OCI-M2 (cell line): ENCODE results near the gene ZNF513.
A peak's percentile ranks its signal among the peaks of the same experiment; 100 is the strongest.
"Not testable (repeated sequence)": the region's sequence is repeated elsewhere in the genome, so short reads cannot be mapped to it uniquely, and the experiment has no call there.

ENCODE experiments used
- DNase-seq: peaks from one replicate; lab custom pipeline; 2025; ENCODE audit not compliant: unreplicated experiment; lab: John Stamatoyannopoulos, UW

Gene ZNF513, protein sequence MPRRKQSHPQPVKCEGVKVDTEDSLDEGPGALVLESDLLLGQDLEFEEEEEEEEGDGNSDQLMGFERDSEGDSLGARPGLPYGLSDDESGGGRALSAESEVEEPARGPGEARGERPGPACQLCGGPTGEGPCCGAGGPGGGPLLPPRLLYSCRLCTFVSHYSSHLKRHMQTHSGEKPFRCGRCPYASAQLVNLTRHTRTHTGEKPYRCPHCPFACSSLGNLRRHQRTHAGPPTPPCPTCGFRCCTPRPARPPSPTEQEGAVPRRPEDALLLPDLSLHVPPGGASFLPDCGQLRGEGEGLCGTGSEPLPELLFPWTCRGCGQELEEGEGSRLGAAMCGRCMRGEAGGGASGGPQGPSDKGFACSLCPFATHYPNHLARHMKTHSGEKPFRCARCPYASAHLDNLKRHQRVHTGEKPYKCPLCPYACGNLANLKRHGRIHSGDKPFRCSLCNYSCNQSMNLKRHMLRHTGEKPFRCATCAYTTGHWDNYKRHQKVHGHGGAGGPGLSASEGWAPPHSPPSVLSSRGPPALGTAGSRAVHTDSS

DNA sequence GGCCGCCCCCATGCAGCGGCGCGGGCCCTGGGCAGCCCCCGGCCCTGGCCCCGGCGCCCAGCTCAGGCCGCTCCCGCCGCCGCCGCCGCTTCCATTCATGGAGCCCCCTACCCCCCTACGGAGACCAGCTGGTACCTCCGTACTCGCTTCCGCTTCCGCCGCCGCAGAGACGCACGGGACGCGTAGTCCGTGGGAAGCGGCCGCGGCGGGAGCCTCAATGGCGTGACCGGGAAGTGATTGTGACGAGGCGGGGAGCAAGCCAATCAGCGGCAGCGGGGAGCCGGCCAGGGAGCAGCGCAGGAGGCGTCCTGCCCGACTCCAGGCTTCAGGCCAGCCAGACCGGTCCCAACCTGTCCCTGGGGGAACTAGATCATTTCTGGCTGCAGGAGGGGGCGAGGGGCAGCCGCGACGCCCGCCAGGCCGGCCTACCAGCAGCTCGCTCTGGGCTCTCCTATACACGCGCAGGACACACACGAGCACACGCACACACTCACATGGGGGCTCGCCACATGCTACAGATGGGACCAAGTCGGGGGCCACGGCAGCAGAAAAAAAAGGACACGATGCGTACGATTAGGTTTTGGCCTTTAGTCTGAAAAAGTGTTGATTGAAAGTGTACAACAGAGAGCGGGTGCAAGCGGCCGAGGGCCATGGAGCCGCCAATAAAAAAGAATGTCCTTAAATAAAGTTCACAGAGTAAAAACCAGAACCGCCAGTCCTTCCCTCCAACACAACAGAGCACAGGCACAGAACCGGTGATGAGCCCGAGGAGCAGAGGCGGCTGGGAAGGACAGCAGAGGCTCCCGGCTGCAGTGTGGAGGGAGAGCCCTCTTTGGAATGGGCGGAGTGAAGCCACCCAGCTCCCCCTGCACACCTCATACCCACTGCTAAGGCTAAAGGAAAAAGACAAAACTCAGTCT lies at the start of gene ZNF513:
ZNF513 (minus strand) TSS at position 109 of the 920 bp plus-strand sequence. CDS start 208 bp downstream, outside the sequence.
- peak; percentile 30 for DNase-seq

DNA sequence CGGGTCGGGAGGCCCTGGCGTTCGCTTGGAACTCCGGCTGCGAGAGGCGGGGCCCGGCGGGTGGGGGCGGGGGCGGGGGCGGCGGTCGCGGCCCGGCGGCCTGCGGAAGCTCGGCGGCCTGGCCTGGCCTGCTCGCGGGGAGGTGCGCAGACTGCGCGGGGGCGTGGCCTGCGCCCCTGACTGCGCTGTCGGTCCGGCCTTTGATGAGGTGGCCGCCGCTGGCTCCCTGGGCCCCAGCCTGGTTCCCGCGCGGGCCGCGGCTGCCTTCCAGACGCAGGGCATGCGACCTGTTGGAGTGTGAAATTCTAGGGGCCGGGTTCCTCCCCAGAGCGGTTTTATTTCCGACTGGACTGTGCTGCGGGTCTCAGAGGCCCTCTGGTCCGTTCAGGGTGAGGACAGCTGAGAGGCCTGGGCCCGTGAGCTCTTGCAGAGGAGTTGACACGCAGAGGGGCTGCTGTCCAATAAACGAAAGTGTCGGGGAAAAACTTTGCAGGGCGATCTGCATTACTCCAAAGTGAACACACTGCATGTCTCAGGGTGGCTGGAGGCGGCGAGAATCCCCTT lies 48.5 kb upstream of the ZNF513 start:
- no peak for DNase-seq

DNA sequence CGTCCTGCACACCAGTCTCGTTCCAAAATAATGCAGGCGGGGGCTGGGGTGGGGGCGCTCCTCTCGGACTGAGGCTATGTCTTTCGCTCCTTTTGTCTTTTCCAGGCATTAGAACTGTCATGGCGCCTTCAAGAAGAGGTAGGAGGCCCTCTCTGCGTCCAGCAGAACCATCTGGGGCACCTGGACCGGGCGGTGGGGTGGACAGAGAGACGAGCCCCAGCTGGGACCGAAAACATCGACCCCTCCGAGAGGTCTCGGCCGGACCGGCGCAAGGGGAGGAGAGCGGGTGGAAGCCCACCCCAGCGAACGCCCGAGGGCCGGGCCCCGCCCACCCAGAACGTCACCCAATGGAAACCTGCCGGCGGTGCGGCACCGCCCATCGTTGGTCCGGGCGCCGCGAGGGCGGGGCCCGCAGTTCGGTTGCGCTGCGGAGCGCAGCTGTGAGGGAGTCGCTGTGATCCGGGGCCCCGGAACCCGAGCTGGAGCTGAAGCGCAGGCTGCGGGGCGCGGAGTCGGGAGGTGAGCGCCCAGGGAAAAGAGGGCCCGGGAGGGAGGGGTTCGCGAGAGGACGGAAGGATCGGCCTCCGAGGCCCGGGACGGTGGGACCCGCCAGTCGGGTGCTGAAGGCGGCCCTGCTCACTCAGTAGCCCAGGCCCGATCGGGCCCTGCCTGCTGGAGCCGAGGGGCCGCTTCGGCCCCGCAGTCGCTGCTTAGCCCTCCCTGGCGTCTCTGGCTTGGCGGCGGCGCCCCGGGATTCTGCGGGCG lies 47.9 kb upstream of the ZNF513 start, which contains the start of gene NRBP1:
NRBP1 (plus strand) TSS at position 419 of the 765 bp plus-strand sequence. CDS start 4,643 bp downstream, outside the sequence.
- DNase-seq, result peak; percentile 43

DNA sequence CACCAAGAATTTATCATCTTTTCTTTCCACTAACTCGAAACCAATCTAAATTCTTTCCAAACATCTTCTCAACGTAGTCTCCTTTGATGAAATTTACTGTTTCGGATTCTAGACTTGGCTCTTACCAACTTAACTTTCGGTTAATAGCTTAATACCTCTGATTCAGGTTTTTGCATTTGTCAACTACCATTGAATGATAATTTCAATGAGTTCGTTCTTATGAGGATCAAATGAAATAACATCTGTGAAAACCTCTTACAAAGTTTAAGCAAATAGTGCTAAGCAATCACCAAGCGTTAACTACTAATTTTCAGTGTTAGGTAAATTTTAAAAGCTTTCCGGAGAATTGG lies 47.3 kb upstream of the ZNF513 start:
- peak; percentile 65 for DNase-seq

DNA sequence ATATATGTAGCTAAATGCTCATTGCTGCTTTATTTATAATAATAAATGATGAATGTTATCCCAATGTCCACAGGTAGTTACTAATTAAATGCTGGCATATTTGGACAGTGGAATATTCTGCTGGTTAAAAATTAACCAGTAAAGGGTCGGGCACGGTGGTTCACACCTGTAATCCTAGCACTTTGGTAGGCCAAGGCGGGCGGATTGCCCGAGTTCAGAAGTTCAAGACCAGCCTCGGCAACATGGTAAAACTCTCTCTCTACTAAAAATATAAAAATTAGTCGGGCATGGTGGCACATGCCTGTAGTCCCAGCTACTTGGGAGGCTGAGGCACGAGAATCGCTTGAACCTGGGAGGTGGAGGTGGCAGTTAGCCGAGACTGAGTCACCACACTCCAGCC lies 44.5 kb upstream of the ZNF513 start:
- DNase-seq, result not testable (repeated sequence)

DNA sequence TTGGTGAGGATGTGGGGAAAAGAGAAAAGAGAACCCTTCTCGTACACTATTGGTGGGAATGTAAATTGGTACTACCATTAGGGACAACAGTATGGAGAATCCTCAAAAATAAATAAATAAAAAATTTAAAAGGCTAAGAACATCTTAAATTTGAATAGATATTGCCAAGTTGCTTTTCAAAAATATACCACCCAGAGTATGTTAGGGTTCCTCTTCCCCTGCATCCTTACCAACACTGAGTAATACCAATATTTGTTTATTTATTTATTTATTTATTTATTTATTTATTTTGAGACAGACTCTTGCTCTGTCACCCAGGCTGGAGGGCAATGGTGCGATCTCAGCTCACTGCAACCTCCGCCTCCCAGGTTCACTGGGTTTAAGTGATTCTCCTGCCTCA lies 42.4 kb upstream of the ZNF513 start:
- DNase-seq, result no peak

DNA sequence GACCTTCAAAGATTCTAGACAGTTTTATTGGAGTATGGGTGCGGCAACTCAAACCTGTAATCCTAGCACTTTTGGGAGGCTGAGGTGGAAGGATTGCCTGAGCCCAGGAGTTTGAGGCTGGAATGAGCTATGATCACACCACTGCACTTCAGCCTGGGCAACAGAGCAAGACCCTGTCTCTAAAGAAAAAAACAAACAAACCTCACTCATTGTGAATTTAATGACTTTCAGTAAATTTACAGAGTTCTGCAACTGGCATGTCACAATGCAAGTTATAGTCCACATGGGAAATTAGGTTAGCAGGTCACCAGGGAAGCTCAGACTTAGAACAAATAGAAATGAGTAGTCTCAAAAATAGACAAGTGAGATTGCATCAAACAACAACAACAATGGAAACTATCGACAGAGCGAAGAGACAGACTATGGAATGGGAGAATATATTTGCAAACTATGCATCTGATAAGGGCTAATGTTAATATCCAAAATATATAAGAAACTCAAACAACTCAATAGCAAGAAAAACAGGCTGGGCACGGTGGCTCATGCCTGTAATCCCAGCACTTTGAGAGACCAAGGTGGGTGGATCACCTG lies 41.2 kb upstream of the ZNF513 start:
- DNase-seq, result no peak

DNA sequence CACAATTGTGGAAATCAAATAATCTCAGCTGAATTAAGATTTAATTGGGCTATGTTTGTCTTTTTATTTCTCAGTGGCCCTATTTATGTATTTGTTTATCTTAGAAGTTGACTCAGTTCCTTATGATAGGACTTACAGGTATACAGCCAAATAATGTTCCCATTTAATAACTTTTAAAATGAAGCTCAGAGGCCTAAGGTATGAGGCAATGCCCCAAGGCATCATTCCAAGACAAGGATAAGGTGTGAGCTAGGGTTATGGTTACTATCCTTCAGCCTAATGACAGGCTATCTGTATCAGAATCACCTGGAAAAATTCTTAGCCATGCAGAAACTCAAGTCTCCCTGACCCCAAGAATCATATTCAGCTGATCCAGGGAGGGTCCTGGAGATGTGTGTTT lies 40.5 kb upstream of the ZNF513 start:
- DNase-seq, result no peak

DNA sequence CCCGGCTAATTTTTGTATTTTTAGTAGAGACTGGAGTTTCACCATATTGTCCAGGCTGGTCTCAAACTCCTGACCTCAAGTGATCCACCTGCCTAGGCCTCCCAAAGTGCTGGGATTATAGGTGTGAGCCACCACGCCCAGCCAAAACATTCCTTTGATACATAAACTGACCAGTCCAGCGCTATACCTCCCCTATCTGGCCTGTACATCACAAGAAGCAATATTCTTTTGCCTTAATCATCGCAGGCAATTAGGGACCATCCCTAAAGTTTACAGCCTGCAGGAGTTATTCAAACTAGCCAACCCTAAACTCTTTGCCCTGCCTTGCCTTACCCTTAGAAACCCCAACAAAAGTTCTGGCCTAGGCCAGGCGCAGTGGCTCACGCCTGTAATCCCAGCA lies 35.6 kb upstream of the ZNF513 start:
- no peak for DNase-seq

DNA sequence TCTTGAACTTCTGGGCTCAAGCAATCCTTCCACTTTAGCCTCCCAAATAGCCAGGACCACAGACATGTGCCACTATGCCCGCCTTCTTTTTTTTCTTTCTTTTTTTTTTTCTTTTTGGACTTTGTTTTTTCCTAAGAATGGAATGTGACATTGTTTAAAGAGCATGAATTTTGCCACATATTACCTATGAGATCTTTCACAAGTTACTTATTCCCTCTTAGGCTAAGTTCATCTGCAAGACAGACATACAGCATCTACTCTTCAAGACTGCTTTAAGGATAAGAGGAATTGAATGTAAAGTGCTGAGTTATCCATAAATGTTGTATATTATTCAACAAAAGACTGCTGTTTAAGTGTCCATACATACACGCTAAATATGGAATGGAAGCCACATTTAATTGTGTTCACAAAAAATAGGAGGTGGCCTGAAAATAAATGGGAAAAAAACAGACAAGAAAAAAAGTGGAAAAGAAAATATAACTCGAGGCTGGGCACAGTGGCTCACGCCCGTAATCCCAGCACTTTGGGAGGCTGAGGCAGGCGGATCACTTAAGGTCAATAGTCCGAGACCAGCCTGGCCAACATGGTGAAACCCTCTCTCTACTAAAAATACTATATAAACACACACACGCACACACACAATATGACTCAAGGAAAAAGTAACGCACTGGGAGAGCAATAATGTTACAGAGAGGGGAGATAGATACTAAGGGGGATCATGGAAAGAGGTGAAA lies 32.1 kb upstream of the ZNF513 start:
- DNase-seq, result no peak

DNA sequence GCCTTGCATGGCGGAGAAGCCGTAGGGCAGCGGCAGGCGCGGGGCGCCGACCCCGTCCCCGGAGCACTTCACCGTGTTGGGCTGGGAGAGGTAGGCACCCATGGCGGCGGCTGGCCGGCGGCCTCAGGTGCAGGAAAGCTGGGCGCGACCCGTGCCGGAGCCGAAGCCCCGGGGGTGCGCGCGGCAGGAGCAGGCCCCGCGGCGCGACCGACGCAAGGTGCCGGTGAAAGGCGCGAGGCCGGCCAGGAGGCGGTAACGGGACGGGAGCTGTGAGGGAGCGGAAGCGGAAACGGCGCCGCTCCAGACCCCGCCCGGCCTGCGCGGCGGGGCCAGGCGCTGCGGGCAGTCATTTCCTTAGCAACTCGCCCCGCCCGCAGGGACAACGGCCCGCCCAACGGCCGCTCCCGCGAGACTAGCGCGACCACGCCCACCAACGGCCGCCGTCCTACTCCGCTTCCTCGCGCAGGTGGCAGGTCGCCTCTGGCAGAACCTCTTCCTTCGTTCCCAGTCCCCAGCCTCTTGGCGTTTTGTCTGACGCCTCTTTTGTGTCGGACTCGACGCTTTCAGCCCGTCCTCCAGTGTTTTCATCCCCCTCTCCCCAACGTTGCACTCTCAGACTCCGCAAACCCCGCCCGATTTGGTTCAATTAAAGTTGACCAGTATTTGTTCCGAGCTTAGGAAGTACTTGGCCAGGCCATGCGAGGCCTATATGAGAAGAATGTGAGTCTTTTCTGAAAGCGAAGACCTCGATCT lies 29.0 kb upstream of the ZNF513 start, which contains the start of gene PPM1G:
PPM1G (minus strand) TSS at position 271 of the 753 bp plus-strand sequence; CDS start at position 102, 169 bp downstream.
- peak; percentile 63 for DNase-seq

DNA sequence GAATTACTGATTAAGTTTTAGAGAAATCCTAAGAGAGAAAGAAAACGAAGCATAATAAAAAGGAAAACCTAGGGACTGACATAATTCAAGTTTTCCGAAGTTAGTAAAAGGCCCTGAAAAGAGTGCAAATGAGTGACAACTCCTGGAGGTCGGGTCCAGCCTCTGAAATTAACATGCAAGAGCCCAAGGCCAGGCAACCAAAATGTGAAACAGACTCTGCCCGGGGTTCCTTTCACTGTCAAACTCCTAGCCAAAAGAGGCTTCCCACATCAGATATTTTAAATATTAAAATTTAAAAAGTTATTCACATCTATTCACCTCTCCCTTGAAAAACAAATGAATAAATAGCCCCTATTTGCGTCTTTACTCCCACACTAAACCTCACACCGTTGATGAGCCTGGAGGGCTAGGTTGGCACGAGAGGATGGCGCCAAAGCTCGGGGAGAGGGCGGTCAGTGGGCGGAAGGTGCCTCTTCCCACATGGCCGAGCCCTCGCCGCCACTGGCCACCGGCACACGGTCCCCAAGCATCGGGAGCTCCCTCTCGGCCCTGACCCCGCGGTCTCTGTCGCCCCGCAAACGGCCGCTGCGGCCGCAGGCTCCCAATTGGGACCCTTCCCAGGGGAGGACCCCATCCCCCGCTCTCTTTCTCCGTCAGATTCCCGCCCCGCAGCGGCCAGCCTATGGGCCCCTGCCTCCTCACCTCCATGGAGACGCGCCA lies 28.2 kb upstream of the ZNF513 start:
- no peak for DNase-seq

DNA sequence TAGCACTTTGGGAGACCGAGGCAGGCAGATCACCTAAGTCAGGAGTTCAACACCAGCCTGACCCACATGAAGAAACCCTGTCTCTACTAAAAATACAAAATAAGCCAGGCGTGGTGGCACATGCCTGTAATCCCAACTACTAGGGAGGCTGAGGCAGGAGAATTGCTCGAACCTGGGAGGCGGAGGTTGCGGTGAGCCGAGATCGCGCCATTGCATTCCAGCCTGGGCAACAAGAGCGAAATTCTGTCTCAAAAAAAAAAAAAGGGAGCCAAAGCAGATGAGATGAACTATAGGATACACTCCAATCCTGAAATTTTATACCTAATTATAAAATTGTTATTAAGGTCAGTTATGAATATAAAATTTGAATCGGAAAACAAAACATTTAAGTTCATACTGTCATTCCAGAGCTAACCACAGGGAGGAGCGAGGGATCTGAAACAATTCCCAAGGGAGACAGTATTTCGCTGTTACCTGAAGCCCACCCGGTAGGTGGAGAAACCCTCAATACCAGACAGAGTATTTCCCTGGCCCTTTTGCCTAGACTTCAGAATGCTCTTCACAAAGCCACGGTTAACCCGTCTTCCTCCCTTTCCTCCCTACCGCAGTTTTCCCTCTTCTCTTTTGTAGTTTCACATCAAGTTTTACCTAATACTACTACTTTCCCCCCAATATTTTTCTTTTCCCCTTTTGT lies 27.4 kb upstream of the ZNF513 start:
- DNase-seq, result no peak

DNA sequence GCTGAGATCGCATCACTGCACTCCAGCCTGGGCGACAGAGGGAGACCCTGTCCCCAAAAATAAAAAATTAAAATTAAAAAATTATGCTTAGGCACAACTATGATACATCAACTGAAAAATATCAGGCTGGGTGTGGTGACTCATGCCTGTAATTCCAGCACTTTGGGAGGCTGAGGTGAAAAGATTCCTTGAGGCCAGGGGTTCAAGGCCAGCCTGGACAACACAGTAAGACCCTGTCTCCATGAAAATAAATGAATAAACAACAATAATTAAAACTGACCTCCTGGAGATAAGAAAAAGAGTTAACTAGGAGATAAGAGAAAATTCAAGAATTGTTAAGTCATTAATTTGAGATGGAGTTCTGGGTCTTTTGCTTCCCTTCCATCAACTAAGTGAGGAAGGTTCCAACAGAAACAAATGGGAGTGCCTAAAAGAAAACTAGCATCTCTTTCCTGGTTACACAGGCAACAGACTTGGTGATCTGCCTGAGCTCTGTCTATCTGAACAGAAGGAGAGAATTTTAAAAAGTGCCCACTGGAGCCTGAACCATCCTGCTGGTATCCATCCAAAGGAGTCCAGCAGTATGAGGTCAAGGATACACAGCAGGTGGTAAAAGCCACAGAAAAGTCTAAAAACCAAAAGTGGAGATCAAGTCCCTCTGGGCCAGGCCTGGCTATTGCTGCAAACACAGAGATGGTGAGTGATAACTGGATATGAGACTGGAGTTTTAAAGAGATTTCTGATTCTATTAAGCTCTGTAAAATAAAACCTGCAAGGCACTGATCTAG lies 20.0 kb upstream of the ZNF513 start:
- no peak for DNase-seq

DNA sequence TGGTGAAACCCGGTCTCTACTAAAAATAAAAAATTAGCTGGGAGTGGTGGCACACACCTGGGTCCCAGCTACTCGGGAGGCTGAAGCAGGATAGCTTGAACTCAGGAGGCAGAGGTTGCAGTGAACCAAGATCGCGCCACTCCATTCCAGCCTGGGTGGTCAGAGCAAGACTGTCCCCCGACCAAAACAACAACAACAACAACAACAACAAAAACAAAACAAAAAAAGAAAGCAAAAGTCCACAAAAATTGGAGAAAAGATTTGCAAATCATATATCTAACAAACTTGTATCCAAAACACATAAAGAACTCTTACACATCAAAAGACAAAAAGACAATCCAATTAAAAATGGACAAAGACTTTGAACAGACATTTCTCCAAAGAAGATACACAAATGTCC lies 18.4 kb upstream of the ZNF513 start:
- no peak for DNase-seq

DNA sequence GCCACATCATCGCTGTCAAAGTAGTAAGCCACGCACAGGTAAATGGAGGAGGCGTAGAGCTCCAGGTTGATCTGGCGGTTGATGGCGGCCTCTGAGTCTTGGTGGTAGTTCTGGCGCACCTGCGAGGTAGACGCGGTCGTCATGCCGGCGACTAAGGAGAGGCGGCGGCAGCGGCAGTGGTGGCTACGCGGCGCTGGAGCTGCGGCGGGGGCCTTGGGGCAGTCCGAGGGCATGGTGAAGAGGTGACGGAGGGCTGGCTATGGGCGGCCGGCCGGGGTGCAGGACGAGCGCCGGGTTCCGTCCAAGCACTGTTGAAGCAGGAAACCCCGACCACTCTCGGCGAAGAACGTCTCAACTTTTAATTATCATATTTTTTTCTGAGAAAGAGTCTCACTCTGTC lies 12.7 kb upstream of the ZNF513 start:
- DNase-seq, result no peak
